Lower leg skin (tissue), 3 donors: ENCODE data around the gene TNIK.

Experiments used
- POLR2A ChIP-seq, 2 donors: fragments of 450-650 bp; IDR thresholded peaks; one replicate each; pipeline ENCODE4 v1.6.1; 2016 to 2017; ENCODE audit warnings: antibody characterized with exemption in 2 of 2, mild to moderate bottlenecking in 1 of 2, moderate library complexity in 1 of 2
- TF ChIP-seq, protein P1 (sequence below), 3 donors: fragments of 450-650 bp; IDR thresholded peaks; one replicate each; pipeline ENCODE4 v1.5.1; 2016; ENCODE audit warnings: antibody characterized with exemption in 3 of 3, mild to moderate bottlenecking in 3 of 3, moderate library complexity in 2 of 3

- TF ChIP-seq, protein P1, sequence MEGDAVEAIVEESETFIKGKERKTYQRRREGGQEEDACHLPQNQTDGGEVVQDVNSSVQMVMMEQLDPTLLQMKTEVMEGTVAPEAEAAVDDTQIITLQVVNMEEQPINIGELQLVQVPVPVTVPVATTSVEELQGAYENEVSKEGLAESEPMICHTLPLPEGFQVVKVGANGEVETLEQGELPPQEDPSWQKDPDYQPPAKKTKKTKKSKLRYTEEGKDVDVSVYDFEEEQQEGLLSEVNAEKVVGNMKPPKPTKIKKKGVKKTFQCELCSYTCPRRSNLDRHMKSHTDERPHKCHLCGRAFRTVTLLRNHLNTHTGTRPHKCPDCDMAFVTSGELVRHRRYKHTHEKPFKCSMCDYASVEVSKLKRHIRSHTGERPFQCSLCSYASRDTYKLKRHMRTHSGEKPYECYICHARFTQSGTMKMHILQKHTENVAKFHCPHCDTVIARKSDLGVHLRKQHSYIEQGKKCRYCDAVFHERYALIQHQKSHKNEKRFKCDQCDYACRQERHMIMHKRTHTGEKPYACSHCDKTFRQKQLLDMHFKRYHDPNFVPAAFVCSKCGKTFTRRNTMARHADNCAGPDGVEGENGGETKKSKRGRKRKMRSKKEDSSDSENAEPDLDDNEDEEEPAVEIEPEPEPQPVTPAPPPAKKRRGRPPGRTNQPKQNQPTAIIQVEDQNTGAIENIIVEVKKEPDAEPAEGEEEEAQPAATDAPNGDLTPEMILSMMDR (IDR thresholded peaks at IDR 0.05), result no peak
- no peak for TF ChIP-seq POLR2A (IDR thresholded peaks at IDR 0.05)
Measured at GRCh38 chr3:171186817-171187500, 273.2 kb downstream of the TNIK start.
